Endothelial cell of umbilical vein (primary cell): ENCODE results near the gene SLC22A23. TPM values are rescaled to one million over a fixed set of nuclear protein-coding genes. Genes with fewer than 3 reads are reported as not detected.

Experiments
- BruUV-seq: library from RNA; stranded (reverse); fragments of 400-500 nt; replicated peaks from 2 replicates; lab custom pipeline; 2021; lab: Mats Ljungman, UMichigan
- CTCF ChIA-PET: fragments of 300-600, 350-600 bp; sonication (Branson Sonifier 250); formaldehyde crosslinking; loops from one replicate; lab custom pipeline; 2021; ENCODE audit warnings: antibody characterized with exemption, inconsistent platforms; lab: Charles Lee
- POLR2A ChIA-PET: fragments of 300-600, 350-600 bp; sonication (Branson Sonifier 250); formaldehyde crosslinking; loops from one replicate; lab custom pipeline; 2021; ENCODE audit warnings: antibody characterized with exemption, inconsistent platforms; lab: Charles Lee
- DNase-seq: peaks from one replicate; pipeline ENCODE4 v3.0.0-alpha.2; 2011; ENCODE audit warnings: low read depth, low spot score
- FAIRE-seq: peaks from 2 replicates; lab custom pipeline; 2011; peaks lifted over from hg19 to GRCh38; lab: Jason Lieb, UNC
- H2AFZ ChIP-seq: 2 replicates; pipeline ENCODE4 v1.6.0; 2012; ENCODE audit warnings: low read depth, low read length, control low read depth, inconsistent platforms
- H3K27ac ChIP-seq: 2 replicates; pipeline ENCODE4 v1.5.1; 2011; ENCODE audit warnings: low read depth, mild to moderate bottlenecking, control low read depth, low read length, moderate library complexity; ENCODE audit not compliant: insufficient read depth
- H3K27me3 ChIP-seq, 2 experiments: 2 replicates each; pipeline versions ENCODE4 v1.6.0 to v1.6.1; 2011; ENCODE audit warnings: low read length in 2 of 2, mixed read lengths in 1 of 2; ENCODE audit not compliant: control insufficient read depth in 2 of 2, insufficient read depth in 2 of 2
- H3K36me3 ChIP-seq, 2 experiments: 2 replicates in 1 of 2; 3 replicates in 1 of 2; pipeline ENCODE4 v1.5.1; 2011; ENCODE audit warnings: low read length in 2 of 2, mild to moderate bottlenecking in 1 of 2, moderate library complexity in 1 of 2; ENCODE audit not compliant: control insufficient read depth in 2 of 2, insufficient read depth in 2 of 2; ENCODE audit errors: extremely low read depth in 1 of 2
- H3K4me1 ChIP-seq: 3 replicates; pipeline ENCODE4 v1.5.1; 2011; ENCODE audit warnings: mild to moderate bottlenecking, low read length; ENCODE audit not compliant: control insufficient read depth, insufficient read depth; ENCODE audit errors: extremely low read depth
- H3K4me2 ChIP-seq: 2 replicates; pipeline ENCODE4 v1.6.1; 2011; ENCODE audit warnings: low read length, control low read depth, mixed read lengths; ENCODE audit not compliant: insufficient read depth
- H3K4me3 ChIP-seq, 3 experiments: fragments of 200-600 bp in 1 of 3; sonication (generic), shearing (Covaris generic) in 1 of 3; replicated peaks in 1 of 3; 2 replicates each; pipeline ENCODE4 v1.5.1; 2011 to 2016; ENCODE audit warnings: control low read depth in 3 of 3, low read length in 3 of 3, mild to moderate bottlenecking in 2 of 3, inconsistent platforms in 1 of 3, low read depth in 1 of 3, moderate library complexity in 1 of 3; ENCODE audit not compliant: insufficient read depth in 1 of 3
- H3K79me2 ChIP-seq: 2 replicates; pipeline ENCODE4 v1.6.0; 2012; ENCODE audit warnings: low read length, inconsistent platforms; ENCODE audit not compliant: control insufficient read depth, insufficient read depth
- H3K9ac ChIP-seq: replicated peaks from 2 replicates; pipeline ENCODE3; 2011; ENCODE audit warnings: low read length, control low read depth; ENCODE audit not compliant: insufficient read depth; ENCODE audit errors: extremely low read depth
- H3K9me1 ChIP-seq: replicated peaks from 3 replicates; pipeline ENCODE4 v1.6.0; 2011; ENCODE audit warnings: mild to moderate bottlenecking, low read length; ENCODE audit not compliant: control insufficient read depth, insufficient read depth; ENCODE audit errors: extremely low read depth
- H3K9me3 ChIP-seq: replicated peaks from 2 replicates; pipeline ENCODE4 v1.5.1; 2012; ENCODE audit warnings: low read length, inconsistent platforms; ENCODE audit not compliant: control insufficient read depth, insufficient read depth
- H4K20me1 ChIP-seq: replicated peaks from 2 replicates; pipeline ENCODE3; 2011; ENCODE audit warnings: mild to moderate bottlenecking, low read length; ENCODE audit not compliant: control insufficient read depth, insufficient read depth; ENCODE audit errors: extremely low read depth
- CTCF ChIP-seq, 2 donors: IDR thresholded peaks; 1 replicate in 1 of 2; 2 replicates in 1 of 2; pipeline ENCODE4 v1.5.1; 2011; ENCODE audit warnings: low read length in 2 of 2, mild to moderate bottlenecking in 2 of 2, moderate library complexity in 2 of 2, control low read depth in 1 of 2, inconsistent platforms in 1 of 2, low read depth in 1 of 2; ENCODE audit not compliant: insufficient read depth in 1 of 2; ENCODE audit errors: extremely low read depth in 1 of 2
- EZH2 ChIP-seq: IDR thresholded peaks from 2 replicates; pipeline ENCODE4 v1.6.1; 2012; ENCODE audit warnings: borderline replicate concordance, low read depth, mild to moderate bottlenecking, moderate library complexity, low read length, inconsistent platforms; ENCODE audit not compliant: severe bottlenecking
- FOS ChIP-seq: IDR thresholded peaks from 2 replicates; pipeline ENCODE4 v1.6.1; 2011; ENCODE audit warnings: mild to moderate bottlenecking, low read length, moderate library complexity, borderline replicate concordance; ENCODE audit not compliant: insufficient read depth
- GATA2 ChIP-seq: IDR thresholded peaks from 2 replicates; pipeline ENCODE4 v1.7.0; 2011; ENCODE audit warnings: low read depth, mild to moderate bottlenecking, moderate library complexity, mixed read lengths, low read length; ENCODE audit not compliant: insufficient read length, insufficient read depth
- JUN ChIP-seq: IDR thresholded peaks from 2 replicates; pipeline ENCODE4 v1.6.1; 2011; ENCODE audit warnings: borderline replicate concordance, low read depth; ENCODE audit not compliant: insufficient read length, insufficient read depth
- MAX ChIP-seq: IDR thresholded peaks from 2 replicates; pipeline ENCODE4 v1.6.1; 2011; ENCODE audit not compliant: insufficient read depth, insufficient read length
- MYC ChIP-seq: IDR thresholded peaks from one replicate; pipeline ENCODE4 v1.6.1; 2011; ENCODE audit warnings: mild to moderate bottlenecking, low read depth, low read length
- POLR2A ChIP-seq: IDR thresholded peaks from 2 replicates; pipeline ENCODE4 v1.6.1; 2012; ENCODE audit warnings: low read depth, mild to moderate bottlenecking, control low read depth, low read length
- POLR2AphosphoS5 ChIP-seq: IDR thresholded peaks from 2 replicates; pipeline ENCODE4 v1.6.1; 2012; ENCODE audit warnings: low read depth, mild to moderate bottlenecking, control low read depth, low read length, moderate library complexity; ENCODE audit not compliant: insufficient read depth
- dilution Hi-C: fragments of 300-500 bp; cut with MboI; formaldehyde crosslinking; loops from one replicate; pipeline ENCODE4 v1.15.0; 2019; ENCODE audit warnings: low sequenced_read_pairs; ENCODE audit not compliant: extremely low pct_ligation_motif_present
- intact Hi-C: fragments of 100-400 bp; cut with micrococcal nuclease; formaldehyde crosslinking; loops from one replicate; pipeline ENCODE4 v1.10.0; 2022
- polyA plus RNA-seq, 4 experiments: library from polyadenylated mRNA; depleted of rRNA in 3 of 4; stranded (reverse) in 3 of 4; unstranded in 1 of 4; fragments of >200 nt; gene quantifications; 2 replicates each; pipeline versions ENCODE4 v1.2.1 to v1.2.3, GENCODE V29; 2011 to 2012; ENCODE audit warnings: missing spikeins in 1 of 4
- total RNA-seq: library from RNA; stranded (reverse); gene quantifications from 2 replicates; pipeline ENCODE4 v1.2.3, GENCODE V29; 2021

SLC22A23 gene
- total and polyA plus RNA-seq, 2 donors (not counting 3 experiments of a cell fraction or from before 2014, with no cell fraction given), result 4.2 to 14.3 TPM

GRCh38 chr6:3366596-3367413 lies 90.0 kb downstream of the SLC22A23 start:
- no peaks in the 10 kb centered on the region for H3K27me3 ChIP-seq
- H3K9me1 ChIP-seq, result no peaks in the 10 kb centered on the region
- H2AFZ ChIP-seq, result no peak overlapping the region
- no peak overlapping the region for H3K4me2 ChIP-seq
- no peak overlapping the region for H3K9ac ChIP-seq
- H3K36me3 ChIP-seq, result no peaks in the 10 kb centered on the region
- no peaks in the 10 kb centered on the region for H4K20me1 ChIP-seq
- no peaks in the 10 kb centered on the region for H3K4me1 ChIP-seq
- no TSS peak for BruUV-seq
- dilution Hi-C loops, result no loop called here
- TF ChIP-seq JUN, result no peak
- TF ChIP-seq GATA2, result no peak
- no peak for TF ChIP-seq POLR2AphosphoS5
- no peak for TF ChIP-seq EZH2
- no peak for TF ChIP-seq FOS
- ChIA-PET CTCF (interaction anchor here (0.8 to 1.2 kb wide), 2 partner anchors 9 to 87 kb away, joined by 3 read pairs; no protein-coding TSS in a partner anchor), POLR2A (interaction anchor here (0.7 kb wide), 1 partner anchor 10 kb away, joined by 7 read pairs; no protein-coding TSS in a partner anchor)
- H3K4me3 ChIP-seq, result no peak overlapping the region
- H3K27ac ChIP-seq, result no peak overlapping the region
- no peak for DNase-seq
- no peaks in the 10 kb centered on the region for H3K79me2 ChIP-seq
- intact Hi-C loops, result no loop called here
- no peak for FAIRE-seq
- H3K9me3 ChIP-seq, result no peaks in the 10 kb centered on the region

GRCh38 chr6:3364391-3364790 lies 92.5 kb downstream of the SLC22A23 start:
- FAIRE-seq (no peak), DNase-seq (no peak)
- H3K9me1 ChIP-seq, result no peaks in the 10 kb centered on the region
- CTCF ChIA-PET, result no interaction called here
- H2AFZ ChIP-seq, result no peak overlapping the region
- no peak overlapping the region for H3K4me3 ChIP-seq
- no peaks in the 10 kb centered on the region for H3K79me2 ChIP-seq
- H3K9me3 ChIP-seq, result no peaks in the 10 kb centered on the region
- POLR2A ChIA-PET, result interaction anchor here (1.0 kb wide), 1 partner anchor 11 kb away, joined by 3 read pairs; no protein-coding TSS in a partner anchor
- intact Hi-C loops (no loop called here), dilution Hi-C loops (no loop called here)
- BruUV-seq, result no TSS peak
- H3K4me2 ChIP-seq, result no peak overlapping the region
- TF ChIP-seq FOS, result no peak
- TF ChIP-seq EZH2, result no peak
- TF ChIP-seq CTCF (IDR thresholded peaks at IDR 0.05; ENCODE audit: extremely low read depth in 1 of 2, insufficient read depth in 1 of 2, low read depth in 1 of 2, low read length in 2 of 2), result no peak
- no peak for TF ChIP-seq MYC
- TF ChIP-seq POLR2AphosphoS5, result no peak
- no peak for TF ChIP-seq GATA2
- TF ChIP-seq MAX, result no peak
- TF ChIP-seq POLR2A, result no peak
- TF ChIP-seq JUN, result no peak
- no peaks in the 10 kb centered on the region for H4K20me1 ChIP-seq
- no peak overlapping the region for H3K9ac ChIP-seq
- H3K27me3 ChIP-seq, result no peaks in the 10 kb centered on the region
- no peaks in the 10 kb centered on the region for H3K36me3 ChIP-seq
- no peaks in the 10 kb centered on the region for H3K4me1 ChIP-seq
- H3K27ac ChIP-seq, result no peak overlapping the region
